GM19438 (cell line): ENCODE results near the gene GRN.
"Not testable (repeated sequence)": the region's sequence is repeated elsewhere in the genome, so short reads cannot be mapped to it uniquely, and the experiment has no call there.

Source experiments
- ATAC-seq: cut with Tn5 transposase; IDR thresholded peaks from one replicate; pipeline ENCODE4 v1.9.1; 2021; ENCODE audit warnings: low read depth; ENCODE audit not compliant: unreplicated experiment

The GRN gene

GRCh38 chr17:44321246-44322120 lies 23.6 kb upstream of the GRN start:
- no peak for ATAC-seq

- no peak for ATAC-seq
These were observed 22.7 kb upstream of the GRN start for GRCh38 chr17:44322236-44322895.

GRCh38 chr17:44323359-44324091 lies 21.6 kb upstream of the GRN start:
- ATAC-seq: no peak

- ATAC-seq: peak; percentile 6
These were observed 21.0 kb upstream of the GRN start for GRCh38 chr17:44324092-44324570.

- ATAC-seq: peak; percentile 66
These were observed 20.4 kb upstream of the GRN start, which contains the start of gene SLC25A39 for GRCh38 chr17:44324571-44325275. TSS of gene SLC25A39 (minus strand) at chr17:44324823. CDS start at chr17:44323562, 1,261 bp downstream.

GRCh38 chr17:44326861-44327444 lies 18.1 kb upstream of the GRN start:
- ATAC-seq: no peak

- no peak for ATAC-seq
These were observed 17.2 kb upstream of the GRN start for GRCh38 chr17:44327715-44328449.

GRCh38 chr17:44329516-44329915 lies 15.6 kb upstream of the GRN start:
- ATAC-seq: not testable (repeated sequence)

- not testable (repeated sequence) for ATAC-seq
These were observed 14.8 kb upstream of the GRN start for GRCh38 chr17:44330263-44330662.

- ATAC-seq: no peak
These were observed 13.8 kb upstream of the GRN start for GRCh38 chr17:44331249-44331760.

- no peak for ATAC-seq
These were observed 11.7 kb upstream of the GRN start for GRCh38 chr17:44333371-44333770.

- no peak for ATAC-seq
These were observed 10.8 kb upstream of the GRN start for GRCh38 chr17:44334315-44334714.

- no peak for ATAC-seq
These were observed 10.4 kb upstream of the GRN start for GRCh38 chr17:44334727-44335126.

- no peak for ATAC-seq
These were observed 9.5 kb upstream of the GRN start for GRCh38 chr17:44335564-44335963.

GRCh38 chr17:44335968-44336367 lies 9.1 kb upstream of the GRN start:
- no peak for ATAC-seq

GRCh38 chr17:44338702-44339101 lies 6.4 kb upstream of the GRN start:
- ATAC-seq: no peak

GRCh38 chr17:44340553-44340952 lies 4.5 kb upstream of the GRN start:
- ATAC-seq: not testable (repeated sequence)

- ATAC-seq: no peak
These were observed 1.4 kb upstream of the GRN start for GRCh38 chr17:44343510-44344209.
